ENCODE data around the gene MAST4.

MAST4 gene

DNA sequence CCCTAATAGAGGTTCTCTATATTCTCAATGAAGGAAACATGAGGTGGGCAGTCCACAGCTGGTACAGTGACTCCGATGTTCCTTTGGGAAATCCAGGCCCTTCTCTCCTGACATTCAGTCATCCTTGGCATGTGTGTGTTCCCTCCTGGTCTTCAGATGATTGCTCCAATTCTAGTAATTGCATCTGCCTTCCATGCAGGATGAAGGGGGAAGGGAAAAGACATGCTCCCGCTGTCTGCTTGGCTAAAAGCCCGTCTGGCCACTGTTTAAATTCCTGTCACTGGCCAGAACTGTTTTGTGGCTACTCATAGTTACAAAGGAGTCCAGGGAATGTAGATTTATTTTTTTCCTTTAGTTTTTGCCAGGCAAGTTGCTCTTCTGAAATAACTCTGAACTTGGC lies 65.0 kb downstream of the MAST4 start:
- DNase-seq (ENCODE audit: low read depth in 2 of 2) = peak; percentile 57 to 85
- no peak overlapping the region for H3K4me3 ChIP-seq (replicated peaks in 1 of 2; ENCODE audit: low read depth in 2 of 2, low read length in 2 of 2)
- TF ChIP-seq CTCF (IDR thresholded peaks at IDR 0.05; ENCODE audit: low read depth, low read length) = no peak

GRCh38 chr5:66666778-66667177 lies 70.6 kb downstream of the MAST4 start:
- no peak for DNase-seq (ENCODE audit: low read depth in 2 of 2)
- TF ChIP-seq CTCF (IDR thresholded peaks at IDR 0.05; ENCODE audit: low read depth, low read length) = no peak
- H3K4me3 ChIP-seq (replicated peaks in 1 of 2; ENCODE audit: low read depth in 2 of 2, low read length in 2 of 2) = no peak overlapping the region

- H3K4me3 ChIP-seq (replicated peaks in 1 of 2; ENCODE audit: low read depth in 2 of 2, low read length in 2 of 2) = no peak overlapping the region
- no peak for DNase-seq (ENCODE audit: low read depth in 2 of 2)
- TF ChIP-seq CTCF (IDR thresholded peaks at IDR 0.05; ENCODE audit: low read depth, low read length) = no peak
These were observed 73.1 kb downstream of the MAST4 start for GRCh38 chr5:66669086-66669861.

GRCh38 chr5:66669862-66670195 lies 73.6 kb downstream of the MAST4 start:
- TF ChIP-seq CTCF (IDR thresholded peaks at IDR 0.05; ENCODE audit: low read depth, low read length) = no peak
- no peak overlapping the region for H3K4me3 ChIP-seq (replicated peaks in 1 of 2; ENCODE audit: low read depth in 2 of 2, low read length in 2 of 2)
- no peak for DNase-seq (ENCODE audit: low read depth in 2 of 2)

DNA sequence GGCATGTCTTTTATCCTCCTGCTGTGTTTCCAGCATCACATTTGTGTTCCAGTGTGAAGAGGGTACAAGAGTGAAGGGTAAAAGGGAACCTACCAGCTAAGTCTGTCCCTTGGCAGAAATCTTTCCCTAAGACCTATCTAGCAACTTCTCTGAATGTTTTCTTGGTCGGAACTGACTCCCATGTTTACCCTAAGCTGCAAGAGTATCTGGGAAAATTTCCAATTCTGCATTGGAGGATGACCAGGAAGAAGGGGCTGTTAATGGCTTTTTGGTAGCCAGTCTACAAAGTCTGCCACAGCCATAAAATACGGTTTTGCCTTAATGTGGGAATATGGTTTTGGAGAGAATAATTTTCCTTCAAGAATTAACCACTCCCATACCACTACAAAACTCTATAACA lies 75.1 kb downstream of the MAST4 start:
- peak in 1 of 2 donors; percentile 20 for DNase-seq (ENCODE audit: low read depth in 2 of 2)
- no peak for TF ChIP-seq CTCF (IDR thresholded peaks at IDR 0.05; ENCODE audit: low read depth, low read length)
- no peak overlapping the region for H3K4me3 ChIP-seq (replicated peaks in 1 of 2; ENCODE audit: low read depth in 2 of 2, low read length in 2 of 2)

GRCh38 chr5:66674802-66675201 lies 78.6 kb downstream of the MAST4 start:
- DNase-seq (ENCODE audit: low read depth in 2 of 2) = no peak
- no peak for TF ChIP-seq CTCF (IDR thresholded peaks at IDR 0.05; ENCODE audit: low read depth, low read length)
- H3K4me3 ChIP-seq (replicated peaks in 1 of 2; ENCODE audit: low read depth in 2 of 2, low read length in 2 of 2) = no peak overlapping the region

DNA sequence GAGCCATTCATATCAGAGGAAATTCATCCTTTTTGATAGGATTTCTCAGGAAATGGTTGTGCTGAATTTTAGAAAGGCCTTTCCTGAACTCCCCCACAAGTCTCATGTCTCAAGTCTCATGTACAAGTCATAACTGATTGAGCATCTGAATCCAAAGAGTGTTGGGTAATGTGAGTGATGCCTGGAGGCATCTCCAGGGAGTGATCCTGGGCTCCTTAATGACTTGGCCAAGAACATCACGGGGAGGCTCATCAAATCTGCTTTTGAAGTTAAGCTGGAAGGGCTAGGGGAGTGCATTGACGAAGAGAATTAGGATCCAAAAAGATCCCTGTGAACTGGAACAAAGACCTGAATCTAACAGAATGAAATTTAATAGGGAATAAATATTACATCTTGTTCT lies 79.2 kb downstream of the MAST4 start:
- no peak for TF ChIP-seq CTCF (IDR thresholded peaks at IDR 0.05; ENCODE audit: low read depth, low read length)
- no peak overlapping the region for H3K4me3 ChIP-seq (replicated peaks in 1 of 2; ENCODE audit: low read depth in 2 of 2, low read length in 2 of 2)
- DNase-seq (ENCODE audit: low read depth in 2 of 2) = no peak
